H1 (cell line): ENCODE measurements around the gene TSN. TPM values are rescaled to one million over a fixed set of nuclear protein-coding genes. Genes with fewer than 3 reads are reported as not detected.
"Not testable (repeated sequence)": the region's sequence is repeated elsewhere in the genome, so short reads cannot be mapped to it uniquely, and the experiment has no call there.

Source experiments
- CTCF ChIA-PET: fragments of 300-600 bp; sonication (Branson Sonifier 250); formaldehyde crosslinking; loops from one replicate; lab custom pipeline; 2021; ENCODE audit not compliant: partially characterized antibody; lab: Charles Lee
- POLR2A ChIA-PET: fragments of 300-600 bp; sonication (Branson Sonifier 250); formaldehyde crosslinking; loops from one replicate; lab custom pipeline; 2021; ENCODE audit warnings: inconsistent platforms; ENCODE audit not compliant: partially characterized antibody; lab: Charles Lee
- DNase-seq, 2 experiments: peaks; one replicate each; pipeline versions ENCODE4 v3.0.0 to v3.0.0-alpha.2; 2010 to 2022; ENCODE audit warnings: low spot score in 2 of 2, low read depth in 1 of 2, mixed read lengths in 1 of 2
- FAIRE-seq: peaks from 2 replicates; lab custom pipeline; 2011; peaks lifted over from hg19 to GRCh38; lab: Jason Lieb, UNC
- H2AFZ ChIP-seq: 2 replicates; pipeline ENCODE4 v1.8.1; 2012; ENCODE audit warnings: low read length, inconsistent platforms
- H2AK5ac ChIP-seq: 2 replicates; pipeline ENCODE4 v1.6.1; 2013; ENCODE audit warnings: low read depth, low read length
- H2BK120ac ChIP-seq: replicated peaks from 2 replicates; pipeline ENCODE3; 2013; ENCODE audit warnings: low read depth, low read length, inconsistent platforms
- H2BK12ac ChIP-seq: 2 replicates; pipeline ENCODE4 v1.6.1; 2013; ENCODE audit warnings: low read depth, low read length
- H2BK15ac ChIP-seq: 2 replicates; pipeline ENCODE4 v1.6.1; 2013; ENCODE audit warnings: low read length
- H2BK20ac ChIP-seq: 2 replicates; pipeline ENCODE4 v1.6.1; 2013; ENCODE audit warnings: low read length
- H2BK5ac ChIP-seq: 2 replicates; pipeline ENCODE4 v1.6.1; 2013; ENCODE audit warnings: low read depth, low read length
- H3K14ac ChIP-seq: 2 replicates; pipeline ENCODE4 v1.6.1; 2013; ENCODE audit warnings: inconsistent platforms; ENCODE audit not compliant: insufficient read length
- H3K18ac ChIP-seq: 2 replicates; pipeline ENCODE4 v1.6.1; 2013; ENCODE audit warnings: low read length; ENCODE audit errors: extremely low read depth
- H3K23ac ChIP-seq: 2 replicates; pipeline ENCODE4 v1.6.1; 2013; ENCODE audit warnings: inconsistent platforms; ENCODE audit not compliant: insufficient read length
- H3K23me2 ChIP-seq: 2 replicates; pipeline ENCODE4 v1.6.1; 2013; ENCODE audit warnings: low read depth, low read length
- H3K27ac ChIP-seq: 2 replicates; pipeline ENCODE4 v1.6.1; 2011; ENCODE audit warnings: low read depth, low read length, inconsistent platforms
- H3K27me3 ChIP-seq, 4 experiments: replicated peaks in 1 of 4; 1 replicate in 1 of 4; 2 replicates in 3 of 4; pipeline versions ENCODE4 v1.6.1 to v1.8.1; 2011 to 2013; ENCODE audit warnings: low read length in 3 of 4, mild to moderate bottlenecking in 3 of 4, inconsistent platforms in 2 of 4, mixed read lengths in 2 of 4, moderate library complexity in 1 of 4; ENCODE audit not compliant: control insufficient read depth in 3 of 4, insufficient read depth in 3 of 4; ENCODE audit errors: extremely low read depth in 1 of 4
- H3K36me3 ChIP-seq, 4 experiments: 2 replicates each; pipeline versions ENCODE4 v1.6.1 to v1.8.1; 2011 to 2013; ENCODE audit warnings: mild to moderate bottlenecking in 4 of 4, low read length in 3 of 4, moderate library complexity in 2 of 4, control low read depth in 1 of 4, inconsistent platforms in 1 of 4; ENCODE audit not compliant: insufficient read depth in 4 of 4, control insufficient read depth in 2 of 4
- H3K4ac ChIP-seq: replicated peaks from 2 replicates; pipeline ENCODE3; 2013; ENCODE audit warnings: low read length, low read depth, mixed read lengths, inconsistent platforms; ENCODE audit not compliant: insufficient read length
- H3K4me1 ChIP-seq, 4 experiments: replicated peaks in 1 of 4; 1 replicate in 1 of 4; 2 replicates in 3 of 4; pipeline versions ENCODE4 v1.6.1 to v1.8.1; 2011 to 2013; ENCODE audit warnings: low read length in 3 of 4, inconsistent platforms in 2 of 4, mixed read lengths in 1 of 4; ENCODE audit not compliant: insufficient read depth in 4 of 4, control insufficient read depth in 3 of 4
- H3K4me2 ChIP-seq, 2 experiments: 2 replicates each; pipeline versions ENCODE4 v1.6.1 to v1.8.1; 2011 to 2013; ENCODE audit warnings: low read depth in 2 of 2, low read length in 2 of 2, control low read depth in 1 of 2, inconsistent platforms in 1 of 2, mild to moderate bottlenecking in 1 of 2; ENCODE audit not compliant: insufficient read depth in 1 of 2
- H3K4me3 ChIP-seq, 4 experiments: fragments of 200-600, 300-600 bp in 1 of 4; sonication (generic), shearing (Covaris generic), sonication (Bioruptor Twin) in 1 of 4; 2 replicates each; pipeline versions ENCODE4 v1.5.1 to v1.8.1; 2011 to 2016; ENCODE audit warnings: low read length in 4 of 4, low read depth in 3 of 4, control low read depth in 2 of 4, inconsistent platforms in 2 of 4, mild to moderate bottlenecking in 2 of 4, mixed read lengths in 1 of 4, moderate library complexity in 1 of 4; ENCODE audit not compliant: insufficient read depth in 2 of 4; ENCODE audit errors: extremely low read depth in 1 of 4
- H3K56ac ChIP-seq: replicated peaks from 2 replicates; pipeline ENCODE3; 2013; ENCODE audit warnings: low read depth, mild to moderate bottlenecking, mixed read lengths, low read length, inconsistent platforms; ENCODE audit not compliant: insufficient read length
- H3K79me1 ChIP-seq: 2 replicates; pipeline ENCODE4 v1.6.1; 2013; ENCODE audit warnings: low read depth, low read length, control low read depth
- H3K79me2 ChIP-seq, 2 experiments: 2 replicates each; pipeline versions ENCODE4 v1.6.1 to v1.8.1; 2012 to 2013; ENCODE audit warnings: low read length in 2 of 2, mild to moderate bottlenecking in 2 of 2, inconsistent platforms in 1 of 2; ENCODE audit not compliant: insufficient read depth in 2 of 2, control insufficient read depth in 1 of 2
- H3K9ac ChIP-seq, 4 experiments: replicated peaks in 1 of 4; 1 replicate in 1 of 4; 2 replicates in 3 of 4; pipeline versions ENCODE4 v1.6.1 to v1.8.1; 2011 to 2013; ENCODE audit warnings: low read depth in 3 of 4, low read length in 3 of 4, control low read depth in 2 of 4, mild to moderate bottlenecking in 2 of 4, moderate library complexity in 2 of 4, inconsistent platforms in 1 of 4; ENCODE audit errors: extremely low read depth in 1 of 4
- H3K9me3 ChIP-seq, 2 experiments: 2 replicates each; pipeline versions ENCODE4 v1.6.1 to v1.8.1; 2012 to 2013; ENCODE audit warnings: mild to moderate bottlenecking in 2 of 2, moderate library complexity in 2 of 2, control low read depth in 1 of 2, inconsistent platforms in 1 of 2, low read depth in 1 of 2, low read length in 1 of 2, mixed read lengths in 1 of 2; ENCODE audit not compliant: insufficient read depth in 2 of 2
- H4K20me1 ChIP-seq, 2 experiments: replicated peaks in 1 of 2; 2 replicates each; pipeline versions ENCODE3 to v1.8.1; 2011 to 2013; ENCODE audit warnings: inconsistent platforms in 2 of 2, low read length in 2 of 2, mild to moderate bottlenecking in 1 of 2; ENCODE audit not compliant: insufficient read depth in 2 of 2, control insufficient read depth in 1 of 2
- H4K5ac ChIP-seq: 2 replicates; pipeline ENCODE4 v1.6.1; 2013; ENCODE audit warnings: low read length, low read depth, mixed read lengths, inconsistent platforms; ENCODE audit not compliant: insufficient read length
- H4K8ac ChIP-seq: 2 replicates; pipeline ENCODE4 v1.8.0; 2013; ENCODE audit warnings: mild to moderate bottlenecking, moderate library complexity, low read length, inconsistent platforms; ENCODE audit not compliant: insufficient read depth; ENCODE audit errors: extremely low read depth
- H4K91ac ChIP-seq: replicated peaks from 2 replicates; pipeline ENCODE3; 2013; ENCODE audit warnings: low read length, mixed read lengths, inconsistent platforms; ENCODE audit not compliant: insufficient read length
- WGBS, 2 experiments: shearing (Covaris generic) in 1 of 2; methylation state at CpG; one replicate each; pipeline versions ENCODE4 v1.1.6 to v1.1.7; 2013 to 2015; ENCODE audit warnings: low lambda C conversion rate in 2 of 2, mixed read lengths in 2 of 2, inconsistent platforms in 1 of 2, low coverage in 1 of 2, missing lambda C conversion rate in 1 of 2; ENCODE audit not compliant: insufficient replicate concordance in 2 of 2, insufficient coverage in 1 of 2, insufficient read length in 1 of 2; ENCODE audit errors: extremely low coverage in 1 of 2, missing lambda C conversion rate in 1 of 2; 5-methylcytosine and 5-hydroxymethylcytosine counted together
- polyA plus RNA-seq, 7 experiments: library from polyadenylated mRNA; depleted of rRNA in 3 of 7; stranded (reverse) in 5 of 7; unstranded in 2 of 7; fragments of >200 nt in 5 of 7; fragments of 200-250 nt in 2 of 7; gene quantifications; 1 replicate in 5 of 7; 2 replicates in 1 of 7; 4 replicates in 1 of 7; pipeline versions ENCODE4 v1.2.1 to v1.2.3, GENCODE V29; 2011 to 2013; ENCODE audit warnings: missing spikeins in 2 of 7, mixed read lengths in 2 of 7
- total RNA-seq: library from RNA; stranded (reverse); fragmentation: NEBNext Ultra II Directional; extraction: Animal tissue kit (Norgen Biotek cat#: 25700); gene quantifications from 2 replicates; pipeline ENCODE4 v1.2.1, GENCODE V29; 2021

Gene TSN
- total and polyA plus RNA-seq, 2 of the 8 experiments (the other 6 are each of a cell fraction or from before 2014, with no cell fraction given) = 44.4 to 96.1 TPM

- H4K91ac ChIP-seq, H2BK120ac ChIP-seq, H3K79me1 ChIP-seq, H2BK5ac ChIP-seq, H3K4me3 ChIP-seq, H3K18ac ChIP-seq, H3K27me3 ChIP-seq, H2AFZ ChIP-seq, H3K79me2 ChIP-seq, H3K9me3 ChIP-seq, DNase-seq, H3K14ac ChIP-seq, H3K9ac ChIP-seq, H3K4me2 ChIP-seq, H2BK15ac ChIP-seq, H3K4ac ChIP-seq, H4K5ac ChIP-seq, H4K8ac ChIP-seq, H3K36me3 ChIP-seq, H4K20me1 ChIP-seq, H3K23me2 ChIP-seq, H3K56ac ChIP-seq, H3K23ac ChIP-seq, CTCF ChIA-PET, H3K27ac ChIP-seq, H2BK20ac ChIP-seq, H2AK5ac ChIP-seq, FAIRE-seq: not testable (repeated sequence)
- Histone ChIP-seq H2BK12ac (0 out of 2 replicates have a peak overlapping the region, but pooled peaks have one; percentile 18), H3K4me1 (peaks cover 4 to 18% (median 15%) of the 10 kb centered on the region in 4 experiments; a peak in 5 of 7 replicates)
- WGBS, 2 experiments = 91% methylated on average over 8 of the region's 8 CpGs; no CpG with 5 or more reads in 1 of the 2 experiments
- POLR2A ChIA-PET = interaction anchor here (0.6 kb wide), 1 partner anchor 14 kb away, joined by 3 read pairs; no protein-coding TSS in a partner anchor
Measured at GRCh38 chr2:121807771-121808170, 52.3 kb downstream of the TSN start.
